Smooth muscle cell (in vitro differentiated cells): ENCODE data around the gene EVL. TPM values are rescaled to one million over a fixed set of nuclear protein-coding genes. Genes with fewer than 3 reads are reported as not detected.

Source experiments
- DNase-seq: peaks from one replicate; lab custom pipeline; 2025; ENCODE audit not compliant: unreplicated experiment; lab: John Stamatoyannopoulos, UW
- H2AFZ ChIP-seq: fragments of 200-600 bp; sonication (generic); 2 replicates; pipeline ENCODE4 v1.6.0; 2016; ENCODE audit warnings: antibody characterized with exemption, low read depth, mild to moderate bottlenecking
- H3F3A ChIP-seq: fragments of 200-600 bp; sonication (generic); 2 replicates; pipeline ENCODE4 v1.6.0; 2017; ENCODE audit warnings: antibody characterized with exemption, low read depth
- H3K27ac ChIP-seq: fragments of 200-600 bp; sonication (generic); 2 replicates; pipeline ENCODE4 v1.5.1; 2016; ENCODE audit warnings: low read depth, mild to moderate bottlenecking
- H3K27me3 ChIP-seq: fragments of 200-600 bp; sonication (generic); 2 replicates; pipeline ENCODE4 v1.6.1; 2016; ENCODE audit warnings: low read depth, mild to moderate bottlenecking
- H3K36me3 ChIP-seq: fragments of 200-600 bp; sonication (generic); 2 replicates; pipeline ENCODE4 v1.5.1; 2016; ENCODE audit warnings: low read depth
- H3K4me1 ChIP-seq: fragments of 200-600 bp; sonication (generic); 2 replicates; pipeline ENCODE4 v1.5.1; 2016; ENCODE audit warnings: low read depth
- H3K4me2 ChIP-seq: fragments of 200-600 bp; sonication (generic); 2 replicates; pipeline ENCODE4 v1.6.0; 2016; ENCODE audit warnings: mild to moderate bottlenecking
- H3K4me3 ChIP-seq: fragments of 200-600 bp; sonication (generic); 2 replicates; pipeline ENCODE4 v1.5.1; 2016; ENCODE audit warnings: mild to moderate bottlenecking
- H3K79me2 ChIP-seq: fragments of 200-600 bp; sonication (generic); 2 replicates; pipeline ENCODE4 v1.6.0; 2016; ENCODE audit warnings: low read depth, mild to moderate bottlenecking
- H3K9ac ChIP-seq: fragments of 200-600 bp; sonication (generic); 2 replicates; pipeline ENCODE4 v1.6.0; 2016; ENCODE audit warnings: low read depth
- H3K9me3 ChIP-seq: fragments of 200-600 bp; sonication (generic); replicated peaks from 2 replicates; pipeline ENCODE4 v1.5.1; 2016; ENCODE audit warnings: low read depth
- H4K20me1 ChIP-seq: fragments of 200-600 bp; sonication (generic); 2 replicates; pipeline ENCODE4 v1.6.0; 2016; ENCODE audit warnings: low read depth
- CTCF ChIP-seq: fragments of 200-600 bp; sonication (generic); IDR thresholded peaks from 2 replicates; pipeline ENCODE4 v1.5.1; 2017; ENCODE audit warnings: borderline replicate concordance, mild to moderate bottlenecking, antibody characterized with exemption; ENCODE audit not compliant: insufficient read depth, poor library complexity, severe bottlenecking
- WGBS: methylation state at CpG from one replicate; pipeline ENCODE4 v1.1.7; 2016; ENCODE audit warnings: low lambda C conversion rate; 5-methylcytosine and 5-hydroxymethylcytosine counted together
- polyA plus RNA-seq: library from polyadenylated mRNA; unstranded; fragments of >200 nt; fragmentation: Nextera tagmentation; extraction: Ambion mirVana; gene quantifications from 2 replicates; pipeline ENCODE4 v1.2.1, GENCODE V29; 2016
- total RNA-seq: library from RNA; depleted of rRNA; stranded (reverse); fragments of >200 nt; gene quantifications from 2 replicates; pipeline ENCODE4 v1.2.3, GENCODE V29; 2014

EVL gene
- total and polyA plus RNA-seq, 2 experiments from 2014 or later, result 19.5 to 26.3 TPM

DNA sequence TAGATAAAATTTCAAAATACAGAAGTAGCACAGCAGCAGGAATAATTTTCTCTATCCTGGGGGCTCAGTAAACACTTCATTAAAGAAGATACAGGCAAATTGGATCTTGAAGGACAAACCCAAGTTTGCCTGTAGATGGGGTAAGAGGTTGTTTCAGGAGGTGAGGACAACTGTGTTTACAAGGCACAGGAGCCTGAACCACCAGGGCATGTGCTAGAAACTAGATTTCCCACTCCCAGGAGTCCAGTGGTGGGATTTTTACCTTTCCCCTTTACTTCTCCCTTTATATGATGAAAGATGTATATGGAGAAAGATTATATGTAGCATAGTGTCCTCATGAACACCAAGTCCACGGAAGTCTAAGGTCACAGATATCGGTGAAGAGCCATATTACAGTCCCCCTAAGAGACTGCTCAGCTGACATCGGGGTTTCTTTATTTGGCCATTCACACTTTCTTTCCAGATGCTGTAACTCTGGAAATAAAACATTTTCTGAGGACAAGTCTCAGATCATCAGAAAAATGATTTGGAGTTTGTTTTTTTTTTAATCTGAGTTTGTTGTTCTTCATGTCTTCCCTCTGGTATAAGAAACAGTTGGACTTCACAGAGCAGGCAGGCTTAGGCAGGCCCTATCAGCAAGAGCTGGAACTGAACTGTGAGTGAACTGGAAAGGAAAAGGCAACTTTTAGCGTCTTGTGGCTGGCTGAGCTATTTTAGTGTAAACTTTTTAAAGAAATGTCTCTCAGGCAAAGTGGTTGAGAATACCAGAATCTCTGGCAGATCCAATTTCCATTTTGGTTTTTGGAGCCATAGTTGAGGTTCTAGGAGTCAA, 8.0 kb upstream of the EVL start:
- Histone ChIP-seq H3K79me2 (peaks cover 11% of the 10 kb centered on the region), H3K4me3 (no peak overlapping the region), H3K27me3 (no peaks in the 10 kb centered on the region), H3K27ac (peak overlapping the region; percentile 56), H3K4me2 (no peak overlapping the region), H3K9ac (peak overlapping the region; percentile 7), H3F3A (peaks cover 5% of the 10 kb centered on the region), H2AFZ (no peak overlapping the region), H3K4me1 (no peaks in the 10 kb centered on the region), H4K20me1 (peaks cover 48% of the 10 kb centered on the region), H3K36me3 (no peaks in the 10 kb centered on the region), H3K9me3 (no peaks in the 10 kb centered on the region)
- 81% methylated on average over 4 of the region's 4 CpGs for WGBS
- no peak for TF ChIP-seq CTCF
- DNase-seq, result no peak

DNA sequence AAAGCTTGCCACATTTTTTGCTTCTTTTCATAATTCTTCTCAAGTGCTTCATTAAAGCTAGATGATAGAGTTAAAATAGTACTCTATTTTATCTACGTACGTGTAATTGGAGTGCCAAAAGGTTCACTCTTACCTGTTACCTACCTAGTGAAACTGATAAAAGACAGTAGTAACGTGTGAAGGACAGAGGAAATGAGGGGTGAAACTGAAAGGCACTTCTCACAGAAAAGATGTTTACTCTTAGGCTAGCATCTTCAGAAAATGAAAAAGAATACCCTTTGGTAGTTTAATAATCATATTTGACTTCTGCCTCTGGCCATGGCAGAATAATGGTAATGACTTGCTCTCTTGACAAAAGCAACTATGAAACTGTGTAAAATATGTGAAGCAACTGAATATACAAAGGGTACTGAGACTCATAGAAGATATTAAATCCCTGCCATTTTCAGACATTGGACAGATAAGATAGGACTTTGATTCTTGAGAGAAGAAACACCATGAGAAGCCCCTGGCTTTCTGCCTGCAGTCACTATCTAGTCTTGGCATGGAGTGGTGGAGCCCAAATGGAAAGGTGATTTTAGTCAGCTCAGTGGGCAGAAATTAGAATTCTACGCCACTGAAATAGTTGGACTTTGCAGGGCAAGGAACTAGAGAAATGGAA, 6.3 kb upstream of the EVL start:
- Histone ChIP-seq H3K36me3 (no peaks in the 10 kb centered on the region), H3K4me1 (no peaks in the 10 kb centered on the region), H3K4me2 (no peak overlapping the region), H4K20me1 (peaks cover 39% of the 10 kb centered on the region), H3K79me2 (no peaks in the 10 kb centered on the region), H3K27ac (peak overlapping the region; percentile 29), H3K9me3 (no peaks in the 10 kb centered on the region), H2AFZ (no peak overlapping the region), H3K9ac (no peak overlapping the region), H3F3A (peaks cover 5% of the 10 kb centered on the region), H3K4me3 (no peak overlapping the region), H3K27me3 (no peaks in the 10 kb centered on the region)
- WGBS, result 93% methylated on average over 4 of the region's 4 CpGs
- DNase-seq, result no peak
- TF ChIP-seq CTCF, result no peak

GRCh38 chr14:100059438-100059781, 5.8 kb upstream of the EVL start:
- 60% methylated on average over 3 of the region's 3 CpGs for WGBS
- Histone ChIP-seq H3K4me2 (no peak overlapping the region), H3K4me1 (no peaks in the 10 kb centered on the region), H3F3A (peaks cover 5% of the 10 kb centered on the region), H3K9ac (no peak overlapping the region), H3K36me3 (no peaks in the 10 kb centered on the region), H4K20me1 (peaks cover 44% of the 10 kb centered on the region), H3K27ac (peak overlapping the region; percentile 52), H3K79me2 (no peaks in the 10 kb centered on the region), H2AFZ (no peak overlapping the region), H3K9me3 (no peaks in the 10 kb centered on the region), H3K4me3 (no peak overlapping the region), H3K27me3 (no peaks in the 10 kb centered on the region)
- no peak for DNase-seq
- no peak for TF ChIP-seq CTCF
